ENCODE data around the gene ACSF3.

The ACSF3 gene

DNA sequence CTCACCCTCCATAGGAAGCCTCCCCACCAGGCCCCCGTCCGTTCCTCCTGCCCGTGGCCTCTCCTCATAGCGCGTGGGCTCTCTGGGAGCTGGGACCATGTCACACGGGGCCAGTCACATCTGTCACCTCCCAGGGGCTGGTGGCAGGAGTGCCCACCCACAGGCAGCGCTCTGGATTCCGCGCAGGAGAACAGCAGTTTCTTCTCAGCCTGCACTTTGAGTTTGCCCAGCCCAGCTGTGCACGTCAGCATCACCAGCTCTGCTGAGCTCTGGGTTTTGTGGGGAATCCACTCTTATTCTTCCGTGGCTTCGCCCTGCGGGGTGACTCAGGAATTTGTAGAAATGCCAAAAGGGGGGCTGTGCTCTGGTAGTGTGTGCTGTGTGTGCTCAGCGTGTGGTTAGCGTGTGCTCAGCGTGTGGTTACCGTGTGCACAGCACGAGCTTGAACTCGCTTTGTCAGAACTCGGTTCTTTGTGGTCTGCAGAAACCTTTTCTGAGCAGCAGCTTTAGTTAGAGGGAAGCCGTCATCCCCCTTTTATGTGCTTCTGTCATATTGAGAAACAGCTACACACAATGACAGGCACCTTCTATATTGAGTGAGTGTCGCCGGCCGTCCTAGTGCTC lies 3.2 kb downstream of the ACSF3 start:
- no peak for DNase-seq

DNA sequence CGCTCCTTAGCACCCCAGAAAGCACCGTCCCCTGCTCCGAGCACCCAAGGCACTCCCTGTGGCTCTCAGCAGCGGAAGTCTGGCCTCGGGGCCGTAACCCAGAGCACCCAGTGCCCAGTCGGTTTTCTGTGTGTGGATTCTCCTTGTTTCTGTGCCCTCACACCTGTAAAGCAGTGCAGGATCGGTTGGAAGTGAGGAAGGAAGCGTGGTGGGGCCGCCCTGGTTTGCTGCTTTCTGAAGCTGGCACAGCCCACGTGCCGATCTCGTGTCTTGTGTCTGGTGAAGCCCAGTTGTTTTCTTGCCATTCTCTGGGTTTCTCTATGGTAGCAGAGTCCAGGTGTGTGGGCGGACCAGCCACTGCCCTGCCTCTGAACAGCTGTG lies 3.7 kb downstream of the ACSF3 start:
- no peak for DNase-seq

DNA sequence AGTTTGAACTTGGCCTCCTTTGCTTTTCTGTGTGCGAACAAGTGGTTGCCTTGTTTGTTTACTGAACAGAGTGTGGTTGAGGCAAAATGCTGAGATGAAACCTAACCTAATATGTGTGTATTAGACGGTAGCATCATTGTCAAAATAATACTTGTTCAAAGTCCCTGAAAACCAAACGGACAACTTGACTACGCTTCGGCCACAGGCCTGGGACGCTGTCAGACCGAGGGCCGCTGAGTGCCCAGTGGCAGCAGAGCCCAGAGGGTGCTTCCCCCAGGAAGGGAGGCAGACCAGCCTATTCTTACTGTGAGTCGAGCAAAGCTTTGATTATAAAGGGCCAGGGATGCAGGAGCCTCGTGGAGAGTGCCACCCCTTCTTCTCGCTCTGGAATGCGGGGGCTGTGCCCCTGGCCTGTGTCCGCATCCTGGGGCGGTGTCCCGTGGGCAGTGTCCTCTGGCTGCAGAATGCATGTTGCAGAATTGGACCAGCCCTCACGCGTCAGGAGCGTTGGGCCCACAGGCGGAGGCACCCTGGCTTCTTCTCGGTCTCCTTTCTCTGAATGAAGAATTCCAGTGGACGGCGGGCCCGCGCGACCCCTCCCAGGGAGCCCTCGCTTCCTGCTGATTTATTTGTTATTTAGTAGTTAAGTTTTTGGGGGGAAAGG lies 5.2 kb downstream of the ACSF3 start:
- no peak for DNase-seq

DNA sequence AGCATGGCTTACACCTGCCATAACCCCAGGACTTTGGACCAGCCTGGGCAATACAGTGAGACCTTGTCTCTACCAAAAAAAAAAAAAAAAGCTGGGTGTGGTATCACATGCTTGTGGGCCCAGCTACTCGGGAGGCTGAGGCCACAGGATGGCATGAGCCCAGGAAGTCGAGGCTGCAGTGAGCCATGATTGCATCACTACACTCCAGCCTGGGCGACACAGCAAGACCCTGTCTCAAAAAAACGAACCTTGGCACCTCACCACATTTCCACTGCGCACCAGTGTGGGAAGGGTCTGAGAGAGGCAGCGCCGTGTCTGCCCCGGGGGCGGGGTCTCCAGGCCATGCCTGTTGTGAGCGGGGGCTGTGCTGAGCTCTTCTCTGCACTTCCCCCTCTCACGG lies 6.3 kb downstream of the ACSF3 start:
- DNase-seq: no peak

DNA sequence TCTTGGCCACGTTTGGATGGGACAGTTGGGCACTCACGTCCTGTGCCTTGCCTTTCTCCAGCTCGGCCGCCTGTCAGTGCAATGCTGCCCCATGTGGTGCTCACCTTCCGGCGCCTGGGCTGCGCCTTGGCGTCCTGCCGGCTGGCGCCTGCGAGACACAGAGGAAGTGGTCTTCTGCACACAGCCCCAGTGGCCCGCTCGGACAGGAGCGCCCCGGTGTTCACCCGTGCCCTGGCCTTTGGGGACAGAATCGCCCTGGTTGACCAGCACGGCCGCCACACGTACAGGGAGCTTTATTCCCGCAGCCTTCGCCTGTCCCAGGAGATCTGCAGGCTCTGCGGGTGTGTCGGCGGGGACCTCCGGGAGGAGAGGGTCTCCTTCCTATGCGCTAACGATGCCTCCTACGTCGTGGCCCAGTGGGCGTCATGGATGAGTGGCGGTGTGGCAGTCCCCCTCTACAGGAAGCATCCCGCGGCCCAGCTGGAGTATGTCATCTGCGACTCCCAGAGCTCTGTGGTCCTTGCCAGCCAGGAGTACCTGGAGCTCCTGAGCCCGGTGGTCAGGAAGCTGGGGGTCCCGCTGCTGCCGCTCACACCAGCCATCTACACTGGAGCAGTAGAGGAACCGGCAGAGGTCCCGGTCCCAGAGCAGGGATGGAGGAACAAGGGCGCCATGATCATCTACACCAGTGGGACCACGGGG lies 7.1 kb downstream of the ACSF3 start:
- DNase-seq: no peak

DNA sequence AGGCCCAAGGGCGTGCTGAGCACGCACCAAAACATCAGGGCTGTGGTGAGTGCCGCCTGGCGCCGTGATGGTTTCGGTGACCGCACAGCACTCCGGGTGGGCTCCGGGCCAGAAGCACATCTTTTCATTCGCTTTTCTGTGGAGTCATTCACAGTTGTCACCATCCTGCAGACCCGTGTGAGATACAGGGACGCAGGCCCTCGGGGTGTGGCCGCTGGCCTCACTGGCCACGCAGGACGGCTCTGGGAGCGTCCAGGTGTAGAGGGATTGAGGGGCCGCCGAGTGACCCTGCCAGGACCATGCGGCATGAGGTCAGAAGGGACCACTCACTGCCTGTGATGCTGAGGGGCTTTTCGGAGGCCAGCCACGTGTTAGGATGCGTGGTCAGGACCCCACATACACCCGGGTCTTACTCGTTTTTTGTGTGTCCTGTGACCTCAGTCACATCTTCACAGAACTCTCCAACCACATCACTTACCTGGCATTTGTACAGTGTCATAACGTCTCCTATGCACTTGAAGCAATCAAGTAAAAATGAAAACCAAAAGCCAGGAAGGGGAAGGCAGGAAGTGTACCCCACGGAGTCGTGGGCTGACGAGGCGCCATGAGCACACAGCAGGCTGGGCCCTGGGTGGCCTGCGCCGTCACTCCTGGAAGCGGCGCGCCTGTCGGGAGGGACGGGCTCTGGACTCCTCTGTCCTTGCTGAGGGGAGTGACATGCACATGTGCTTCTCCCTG lies 7.8 kb downstream of the ACSF3 start:
- no peak for DNase-seq

DNA sequence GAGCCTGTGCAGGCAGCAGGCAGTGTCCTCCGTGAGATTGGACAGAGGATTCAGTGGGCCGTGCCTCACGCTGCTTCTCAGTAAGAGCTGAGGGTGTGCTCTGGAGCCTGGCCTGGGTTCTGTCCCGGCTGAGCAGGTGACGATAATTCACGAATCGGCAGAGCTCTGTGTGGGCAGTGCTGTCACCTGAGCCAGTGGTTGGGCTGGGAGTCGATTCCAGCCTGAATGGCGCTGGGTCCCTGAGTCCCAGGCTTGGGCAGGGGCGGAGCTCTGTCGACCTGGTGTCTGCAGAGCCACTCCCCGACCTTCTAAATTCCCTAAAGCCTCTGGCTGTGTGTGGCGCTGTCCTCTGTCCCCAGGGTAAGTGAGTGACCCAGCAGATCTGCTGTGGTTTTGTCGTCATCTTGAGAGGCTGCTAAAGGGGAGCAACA lies 8.4 kb downstream of the ACSF3 start:
- DNase-seq: no peak

DNA sequence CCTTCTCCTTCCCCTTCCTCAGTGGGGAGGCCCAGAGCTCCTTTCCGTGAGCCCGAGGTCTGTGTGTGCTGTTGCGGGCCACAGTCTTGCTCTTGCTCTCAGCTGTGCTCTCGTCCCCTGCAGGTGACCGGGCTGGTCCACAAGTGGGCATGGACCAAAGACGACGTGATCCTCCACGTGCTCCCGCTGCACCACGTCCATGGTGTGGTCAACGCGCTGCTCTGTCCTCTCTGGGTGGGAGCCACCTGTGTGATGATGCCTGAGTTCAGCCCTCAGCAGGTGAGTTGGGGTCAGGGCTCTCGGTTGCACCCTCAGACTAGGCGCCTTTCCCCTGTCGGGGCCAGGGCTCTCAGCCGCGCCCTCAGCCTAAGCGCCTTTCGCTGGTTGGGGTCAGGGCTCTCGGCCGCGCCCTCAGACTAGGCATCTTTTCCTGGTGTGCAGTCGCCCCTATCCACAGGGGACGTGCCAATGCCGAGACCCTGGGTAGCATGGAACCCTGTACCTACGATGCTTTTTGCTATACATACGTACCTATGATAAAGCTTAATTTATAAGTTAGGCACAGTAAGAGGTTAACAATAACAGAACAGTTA lies 8.9 kb downstream of the ACSF3 start:
- DNase-seq: no peak

DNA sequence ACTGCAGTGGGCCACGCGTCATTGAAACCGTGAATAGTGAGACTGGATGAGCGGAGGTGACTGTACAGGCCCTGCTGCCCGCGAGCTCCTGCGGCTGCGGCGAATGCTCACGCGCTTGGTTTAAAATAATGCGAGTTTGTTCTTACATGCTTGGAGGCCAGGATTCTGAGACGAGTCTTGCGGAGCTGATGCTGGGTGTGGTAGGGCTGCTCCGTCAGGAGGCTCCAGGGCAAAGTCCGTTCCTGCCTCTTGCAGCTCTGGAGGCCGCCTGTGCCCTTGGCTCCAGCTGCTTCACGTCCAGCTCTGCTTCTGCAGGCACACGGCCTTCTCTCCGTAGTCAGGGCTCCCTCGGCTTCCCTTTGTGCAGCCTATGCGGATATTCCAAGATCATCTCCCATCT lies 9.5 kb downstream of the ACSF3 start:
- no peak for DNase-seq

DNA sequence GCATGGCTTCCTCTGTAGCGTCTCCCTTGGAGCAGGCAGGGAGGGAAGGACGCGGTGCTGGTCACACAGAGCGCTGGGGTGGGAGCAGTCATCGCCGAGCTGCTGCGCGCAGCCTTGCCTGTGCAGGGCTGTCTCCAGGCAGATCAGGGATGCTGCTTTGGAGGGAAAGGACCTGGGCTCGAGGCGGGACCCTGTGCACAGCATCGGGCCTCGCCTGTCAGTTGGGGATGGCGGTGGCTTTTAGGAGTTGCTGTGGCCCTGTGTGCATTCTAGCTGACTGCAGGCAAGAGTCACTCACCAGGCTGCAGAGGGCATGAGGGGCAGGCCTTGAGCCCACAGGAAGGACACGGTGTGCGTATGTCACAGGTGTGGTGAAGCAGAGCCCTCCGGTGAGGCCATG lies 10.1 kb downstream of the ACSF3 start:
- no peak for DNase-seq

DNA sequence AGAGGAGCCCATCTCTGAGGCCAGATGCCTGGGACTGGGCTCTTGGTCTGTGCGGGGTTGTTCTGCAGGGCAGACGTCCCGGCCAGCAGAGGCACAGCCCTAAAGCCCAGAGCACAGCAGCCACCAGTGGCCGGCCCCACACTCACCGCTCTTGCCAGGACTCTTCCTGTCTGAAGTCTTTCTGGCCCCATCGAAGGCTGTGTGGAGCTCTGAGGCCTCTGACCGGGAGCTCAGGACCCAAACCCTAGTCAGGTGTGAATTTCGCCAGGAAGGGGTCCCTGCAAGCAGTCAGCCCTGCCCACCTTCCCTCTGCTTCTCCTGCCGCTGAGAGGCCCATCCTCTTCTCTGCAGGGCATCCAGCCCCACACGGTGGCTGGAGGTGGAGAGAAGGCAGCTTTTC lies 10.7 kb downstream of the ACSF3 start:
- DNase-seq: no peak

DNA sequence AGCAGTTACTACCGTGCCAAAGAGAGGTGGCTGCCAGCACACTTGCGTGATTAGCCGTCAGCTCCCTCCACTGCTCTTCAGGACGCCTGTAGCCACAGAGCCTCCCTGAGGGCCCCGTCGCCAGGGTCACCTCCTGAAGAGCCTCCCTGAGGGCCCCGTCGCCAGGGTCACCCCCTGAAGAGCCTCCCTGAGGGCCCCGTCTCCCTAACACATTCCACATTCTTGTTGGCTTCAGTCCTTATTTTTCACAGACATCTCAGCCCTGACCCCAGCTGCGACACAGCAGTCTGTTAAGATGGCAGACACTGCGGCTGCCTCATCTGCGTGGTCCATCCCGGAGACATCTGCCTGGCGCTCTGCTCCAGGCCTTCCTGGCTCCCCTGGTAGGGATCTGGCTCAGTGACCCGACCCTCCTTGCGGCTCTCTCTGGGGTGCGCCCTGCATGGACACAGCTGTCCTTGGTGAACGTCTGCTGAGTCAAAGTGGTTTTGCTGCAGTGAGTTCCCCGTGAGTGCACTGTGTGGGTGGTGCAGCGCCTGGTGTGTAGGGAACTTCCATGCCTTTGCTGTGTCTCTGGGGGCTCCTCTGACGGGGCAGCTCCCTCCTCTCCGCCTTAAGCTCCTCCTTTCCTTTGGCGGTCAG lies 11.4 kb downstream of the ACSF3 start:
- DNase-seq: no peak

DNA sequence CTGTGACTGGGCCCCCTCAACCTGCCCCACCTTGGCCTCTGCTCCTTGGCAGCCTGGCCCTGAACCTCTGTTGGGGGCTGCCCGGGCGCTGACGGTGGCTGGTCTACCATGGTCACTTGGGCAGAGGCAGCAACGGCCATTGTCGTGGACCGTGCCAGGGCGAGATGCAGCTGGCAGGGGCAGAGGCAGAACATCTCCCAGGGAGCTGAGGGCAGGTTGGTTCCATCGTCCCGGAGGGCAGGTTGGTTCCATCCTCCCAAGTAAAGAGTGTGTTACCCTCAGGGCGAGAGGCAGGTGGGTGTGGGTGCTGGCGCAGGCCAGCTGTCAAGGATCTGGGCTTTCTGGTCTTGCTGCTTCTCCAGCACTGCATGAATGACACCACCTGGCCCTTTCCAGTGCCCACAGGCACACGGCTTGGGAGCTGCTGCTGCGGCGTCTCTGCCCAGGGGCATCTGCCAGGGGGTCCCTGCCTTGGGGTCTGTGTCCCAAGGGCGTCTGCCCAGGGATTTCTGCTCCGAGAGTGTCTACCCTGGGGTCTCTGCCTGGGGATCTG lies 12.0 kb downstream of the ACSF3 start:
- no peak for DNase-seq

DNA sequence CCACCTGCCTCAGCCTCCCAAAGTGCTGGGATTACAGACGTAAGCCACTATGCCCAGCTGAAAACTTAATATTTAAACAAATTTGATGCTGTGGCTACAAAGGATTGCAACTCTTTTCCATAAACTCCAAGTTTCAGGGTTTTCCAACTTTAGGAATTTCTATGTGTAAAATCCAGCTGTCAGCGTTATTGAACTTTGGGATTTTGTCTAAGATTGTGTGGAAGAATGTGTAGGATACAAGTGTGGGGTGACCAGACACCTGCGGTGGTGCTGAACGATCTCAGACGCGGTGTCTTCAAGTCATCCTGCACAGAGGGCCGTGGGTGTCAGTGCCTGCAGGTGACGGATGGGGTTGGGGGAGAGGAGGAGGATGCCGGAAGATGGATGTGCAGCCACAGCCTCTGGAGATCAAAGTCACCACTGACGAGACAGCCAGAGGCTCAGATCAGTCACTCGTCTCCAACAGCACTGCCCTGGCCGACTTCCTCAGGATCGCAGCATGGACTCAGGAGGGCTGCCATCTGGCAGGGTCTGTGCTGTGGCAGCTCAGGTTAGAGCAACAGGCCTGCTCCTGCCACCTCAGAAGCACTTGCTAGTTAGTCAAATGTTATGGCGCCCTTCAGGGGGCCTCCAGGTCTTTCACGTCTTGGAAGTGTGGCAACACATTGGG lies 13.0 kb downstream of the ACSF3 start:
- no peak for DNase-seq

DNA sequence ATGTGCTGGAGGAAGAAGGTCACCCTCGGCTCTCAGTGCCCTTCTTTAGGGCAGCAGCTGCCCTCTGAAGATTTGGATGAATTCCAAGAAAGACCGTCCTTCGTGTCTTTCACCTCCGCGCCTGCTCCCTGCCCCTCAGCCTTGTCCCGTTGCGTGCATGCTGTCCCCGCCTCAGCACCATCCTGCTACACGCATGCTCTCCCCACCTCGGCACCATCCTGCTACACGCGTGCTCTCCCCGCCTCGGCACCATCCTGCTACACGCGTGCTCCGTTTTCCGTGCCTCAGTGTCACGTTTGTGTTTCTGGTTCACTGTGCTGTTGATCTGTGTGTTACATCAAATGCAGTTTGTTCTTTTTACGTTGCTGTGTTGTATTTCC lies 13.5 kb downstream of the ACSF3 start:
- no peak for DNase-seq

DNA sequence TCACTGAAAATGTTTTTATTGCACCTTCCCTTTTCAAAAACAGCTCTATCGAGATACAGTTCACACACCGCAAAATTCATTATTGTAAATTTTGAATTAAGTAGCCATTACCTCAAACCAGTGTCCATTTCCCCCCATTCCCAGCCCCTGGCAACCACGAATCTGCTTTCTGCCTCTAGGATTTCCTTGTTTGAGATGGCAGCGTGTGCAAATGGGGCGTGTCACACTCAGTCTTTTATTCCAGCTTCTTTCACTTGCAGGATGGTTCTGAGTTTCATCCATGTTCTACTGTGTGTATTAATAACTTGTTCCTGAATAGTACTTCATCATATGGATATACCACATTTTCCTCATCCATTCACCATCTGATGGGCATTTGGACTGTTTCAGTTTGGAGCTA lies 14.8 kb downstream of the ACSF3 start:
- DNase-seq: no peak

DNA sequence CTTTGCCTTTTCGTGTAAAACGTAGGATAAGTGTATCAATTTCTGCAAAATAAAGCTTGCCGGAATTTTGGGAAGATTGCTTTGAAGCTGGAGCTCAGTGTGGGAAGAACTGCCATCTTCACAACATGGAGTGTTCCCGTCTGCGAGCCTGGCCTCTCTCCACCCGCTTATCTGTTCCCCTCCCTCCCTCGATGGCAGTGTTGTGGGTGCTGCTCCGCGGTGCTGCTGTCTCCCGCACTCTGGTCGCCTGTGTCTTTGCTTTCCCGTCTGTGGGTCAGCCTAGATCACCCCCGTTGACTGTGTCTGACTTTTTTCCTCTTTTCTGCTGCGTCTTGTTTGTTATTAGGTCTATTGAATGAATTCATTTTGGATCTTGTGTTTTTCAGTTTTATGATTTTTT lies 17.0 kb downstream of the ACSF3 start:
- DNase-seq: no peak

DNA sequence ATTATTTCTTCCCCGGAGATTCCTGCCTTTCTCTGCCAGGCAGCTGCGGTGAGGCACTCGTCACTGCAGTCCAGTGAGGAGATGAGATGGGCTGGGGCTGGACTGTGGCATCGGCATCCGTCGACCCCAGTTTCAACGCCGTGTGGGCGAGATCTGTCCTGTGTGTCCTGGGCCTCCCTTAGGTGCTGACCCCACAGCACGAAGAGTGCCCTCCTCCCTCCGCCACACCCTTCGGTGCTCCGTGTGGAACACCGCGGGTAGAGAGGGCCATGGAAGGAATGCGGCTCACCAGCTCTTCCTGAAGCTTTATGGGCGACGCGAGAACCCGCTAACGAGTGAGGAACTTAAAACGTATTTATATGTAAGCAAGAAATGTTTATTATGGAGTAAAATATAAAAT lies 17.6 kb downstream of the ACSF3 start:
- DNase-seq: no peak

DNA sequence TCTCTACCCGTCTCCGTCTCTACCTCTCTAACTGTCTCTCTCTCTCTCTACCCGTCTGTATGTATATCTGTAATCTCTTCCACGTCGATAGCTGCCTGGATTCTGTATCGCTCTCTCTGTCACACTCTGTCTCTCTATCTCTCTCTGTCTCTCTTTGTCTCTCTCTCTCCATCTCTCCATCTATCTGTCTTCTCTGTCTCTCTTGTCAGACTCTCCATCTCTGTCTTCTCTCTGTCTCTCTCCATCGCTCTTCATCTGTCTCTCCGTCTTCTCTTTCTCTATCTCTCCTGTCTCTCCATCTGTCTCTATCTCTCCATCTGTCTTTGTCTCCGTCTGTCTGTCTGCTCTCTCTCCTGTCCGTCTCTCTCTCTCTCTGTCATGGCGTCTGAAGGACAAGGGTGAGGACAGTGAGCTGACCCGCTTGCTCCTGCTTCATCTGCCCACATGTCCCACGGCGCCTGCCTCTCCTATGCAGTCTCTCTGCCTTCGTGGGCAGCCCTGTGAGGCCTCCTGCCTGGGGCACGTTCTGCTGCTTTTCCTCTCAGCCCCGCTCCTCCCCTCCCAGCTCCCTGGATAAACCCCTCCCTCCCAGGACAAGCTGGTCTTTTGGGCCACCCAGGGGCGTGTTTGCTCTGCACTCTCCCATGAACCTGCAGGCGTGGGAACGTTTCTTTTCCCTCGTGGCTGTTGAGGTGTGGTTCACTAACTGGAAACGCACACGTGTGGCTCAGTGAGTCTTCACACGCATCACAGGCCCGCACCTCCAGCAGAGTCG lies 18.9 kb downstream of the ACSF3 start:
- no peak for DNase-seq

DNA sequence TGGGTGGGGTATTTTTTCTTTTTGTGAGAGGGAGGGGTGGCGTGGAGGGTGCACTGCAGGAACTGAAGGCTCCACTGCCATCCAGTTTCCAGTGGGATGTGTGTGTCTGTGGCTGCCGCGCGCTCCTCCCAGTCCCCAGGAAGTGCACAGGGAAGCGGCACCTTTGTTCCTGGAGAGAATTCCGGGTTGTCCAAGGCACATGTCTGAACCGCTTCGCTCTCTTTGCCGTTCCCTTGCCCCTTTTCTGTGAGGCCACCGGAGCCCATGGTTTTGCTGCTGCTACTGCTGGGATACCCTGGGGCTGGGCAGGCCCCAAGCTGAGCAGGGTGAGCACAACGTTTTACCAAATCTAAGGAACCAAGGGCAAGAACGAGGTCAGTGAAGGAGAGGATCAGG lies 19.5 kb downstream of the ACSF3 start:
- DNase-seq: no peak

DNA sequence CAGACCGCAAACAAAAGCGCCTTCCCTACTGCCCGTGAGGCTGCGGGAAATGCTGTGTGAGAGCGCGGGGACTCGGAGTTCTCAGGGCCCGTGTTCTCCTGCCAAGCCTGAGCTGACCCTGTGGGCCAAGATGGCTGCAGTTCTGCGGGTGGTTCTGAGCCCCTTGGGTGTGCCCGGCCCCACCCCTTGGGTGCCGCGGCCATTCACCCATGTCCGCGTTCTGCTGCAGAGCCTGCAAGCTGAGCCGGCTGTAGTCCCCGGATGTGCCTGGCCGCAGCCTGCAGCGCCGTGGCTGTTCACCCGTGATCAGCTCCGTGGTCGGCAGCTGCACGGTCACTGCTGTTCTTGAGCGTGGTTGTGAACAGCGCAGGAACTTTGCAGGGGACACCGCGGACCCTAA lies 20.0 kb downstream of the ACSF3 start:
- DNase-seq: no peak
